HEK293T (cell line): ENCODE measurements around the gene AK5.

Experiments used
- CTCF ChIA-PET: fragments of 350-600 bp; formaldehyde crosslinking; extraction: SDS; loops from one replicate; lab custom pipeline; 2021; ENCODE audit warnings: antibody characterized with exemption, inconsistent platforms; lab: Yijun Ruan, JAX
- POLR2A ChIA-PET: fragments of 350-600 bp; formaldehyde crosslinking; extraction: SDS; loops from one replicate; lab custom pipeline; 2020; ENCODE audit warnings: antibody characterized with exemption, inconsistent platforms; lab: Yijun Ruan, JAX
- DNase-seq: peaks from one replicate; pipeline ENCODE4 v3.0.0; 2012; ENCODE audit warnings: mixed read lengths; ENCODE audit errors: extremely low spot score
- ARNT ChIP-seq: fragments of 450-650 bp; IDR thresholded peaks from 2 replicates; pipeline ENCODE4 v1.6.1; 2017; ENCODE audit warnings: mild to moderate bottlenecking
- BHLHE40 ChIP-seq: fragments of 450-650 bp; IDR thresholded peaks from 2 replicates; pipeline ENCODE4 v1.6.1; 2016; ENCODE audit warnings: mild to moderate bottlenecking, moderate library complexity, borderline replicate concordance
- CTBP1 ChIP-seq: fragments of 450-650 bp; IDR thresholded peaks from 2 replicates; pipeline ENCODE4 v1.6.1; 2016; ENCODE audit warnings: borderline replicate concordance
- ELF4 ChIP-seq: fragments of 450-650 bp; IDR thresholded peaks from 2 replicates; pipeline ENCODE4 v1.6.1; 2017; ENCODE audit warnings: antibody characterized with exemption
- FOXA1 ChIP-seq: fragments of 450-650 bp; IDR thresholded peaks from 2 replicates; pipeline ENCODE4 v1.6.1; 2016; ENCODE audit warnings: mild to moderate bottlenecking
- FOXK2 ChIP-seq: fragments of 450-650 bp; IDR thresholded peaks from 2 replicates; pipeline ENCODE4 v1.6.1; 2016; ENCODE audit warnings: mild to moderate bottlenecking
- FOXM1 ChIP-seq: fragments of 450-650 bp; IDR thresholded peaks from 2 replicates; pipeline ENCODE4 v1.6.1; 2017; ENCODE audit warnings: mild to moderate bottlenecking, borderline replicate concordance
- HDGF ChIP-seq: fragments of 450-650 bp; IDR thresholded peaks from 2 replicates; pipeline ENCODE4 v1.6.1; 2017; ENCODE audit warnings: antibody characterized with exemption, borderline replicate concordance
- L3MBTL2 ChIP-seq: fragments of 450-650 bp; conservative IDR thresholded peaks from 2 replicates; pipeline ENCODE4 v1.6.1; 2016; ENCODE audit warnings: mild to moderate bottlenecking
- LEF1 ChIP-seq: fragments of 450-650 bp; IDR thresholded peaks from 2 replicates; pipeline ENCODE4 v1.6.1; 2017; ENCODE audit warnings: mild to moderate bottlenecking, borderline replicate concordance
- NFRKB ChIP-seq: fragments of 450-650 bp; IDR thresholded peaks from 2 replicates; pipeline ENCODE4 v1.6.1; 2016; ENCODE audit warnings: mild to moderate bottlenecking, moderate library complexity
- SP1 ChIP-seq: fragments of 450-650 bp; IDR thresholded peaks from 2 replicates; pipeline ENCODE4 v1.6.1; 2017
- SUZ12 ChIP-seq: fragments of 450-650 bp; IDR thresholded peaks from 2 replicates; pipeline ENCODE4 v1.6.1; 2016; ENCODE audit warnings: mild to moderate bottlenecking
- TARDBP ChIP-seq: fragments of 450-650 bp; IDR thresholded peaks from 2 replicates; pipeline ENCODE4 v1.6.1; 2016
- ZNF384 ChIP-seq: fragments of 450-650 bp; IDR thresholded peaks from 2 replicates; pipeline ENCODE4 v1.6.1; 2016
- TF ChIP-seq, protein P1 (sequence below): fragments of 450-650 bp; IDR thresholded peaks from 2 replicates; pipeline ENCODE4 v1.6.1; 2016

Gene AK5

DNA sequence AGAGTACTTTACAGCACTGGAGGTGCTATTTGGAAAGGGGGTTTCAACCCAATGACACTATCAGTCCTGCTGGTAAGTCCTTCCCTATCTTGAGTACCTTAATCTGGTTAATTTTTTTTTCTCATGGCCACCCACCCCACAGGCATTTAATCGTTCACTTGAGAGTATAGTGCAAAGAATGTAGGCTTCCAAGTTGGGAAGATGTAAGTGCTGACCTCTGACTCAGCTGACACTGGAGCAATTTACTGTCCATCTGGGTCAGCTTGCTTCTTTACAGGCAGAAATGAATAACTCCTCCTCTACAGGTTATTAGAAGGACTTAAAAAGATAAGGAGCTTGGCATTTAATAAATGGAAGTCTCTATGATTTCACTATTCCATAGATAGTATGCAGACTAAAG, 89.6 kb downstream of the AK5 start:
- POLR2A ChIA-PET = no interaction called here
- no peak for TF ChIP-seq TARDBP
- TF ChIP-seq FOXK2 = no peak
- TF ChIP-seq NFRKB = no peak
- TF ChIP-seq FOXM1 = no peak
- TF ChIP-seq HDGF = no peak
- TF ChIP-seq CTBP1 = no peak
- TF ChIP-seq, protein P1, sequence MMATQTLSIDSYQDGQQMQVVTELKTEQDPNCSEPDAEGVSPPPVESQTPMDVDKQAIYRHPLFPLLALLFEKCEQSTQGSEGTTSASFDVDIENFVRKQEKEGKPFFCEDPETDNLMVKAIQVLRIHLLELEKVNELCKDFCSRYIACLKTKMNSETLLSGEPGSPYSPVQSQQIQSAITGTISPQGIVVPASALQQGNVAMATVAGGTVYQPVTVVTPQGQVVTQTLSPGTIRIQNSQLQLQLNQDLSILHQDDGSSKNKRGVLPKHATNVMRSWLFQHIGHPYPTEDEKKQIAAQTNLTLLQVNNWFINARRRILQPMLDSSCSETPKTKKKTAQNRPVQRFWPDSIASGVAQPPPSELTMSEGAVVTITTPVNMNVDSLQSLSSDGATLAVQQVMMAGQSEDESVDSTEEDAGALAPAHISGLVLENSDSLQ = no peak
- TF ChIP-seq LEF1 = no peak
- no peak for TF ChIP-seq ELF4
- no peak for TF ChIP-seq SUZ12
- TF ChIP-seq SP1 = no peak
- no peak for TF ChIP-seq ARNT
- no peak for TF ChIP-seq ZNF384
- no peak for TF ChIP-seq L3MBTL2
- no peak for TF ChIP-seq BHLHE40
- TF ChIP-seq FOXA1 = no peak
- CTCF ChIA-PET = no interaction called here

GRCh38 chr1:77373702-77374101, 91.9 kb downstream of the AK5 start:
- TF ChIP-seq, protein P1 = no peak
- TF ChIP-seq CTBP1 = no peak
- ChIA-PET POLR2A (no interaction called here), CTCF (no interaction called here)

More for the DNA sequence above, 89.6 kb downstream of the AK5 start:
- no peak for DNase-seq

GRCh38 chr1:77375541-77375940, 93.7 kb downstream of the AK5 start:
- no peak for DNase-seq
- ChIA-PET CTCF (no interaction called here), POLR2A (no interaction called here)
- TF ChIP-seq SUZ12 (no peak), FOXM1 (no peak), ELF4 (no peak), HDGF (no peak)
- TF ChIP-seq, protein P1 = no peak

More at GRCh38 chr1:77373702-77374101, 91.9 kb downstream of the AK5 start:
- DNase-seq = no peak

- TF ChIP-seq SUZ12 = no peak
- TF ChIP-seq CTBP1 = no peak
- TF ChIP-seq BHLHE40 = no peak
- no peak for TF ChIP-seq FOXA1
- TF ChIP-seq SP1 = no peak
- no peak for TF ChIP-seq ARNT
- TF ChIP-seq LEF1 = no peak
- TF ChIP-seq FOXK2 = no peak
- TF ChIP-seq ZNF384 = no peak
- no peak for TF ChIP-seq ELF4
- TF ChIP-seq L3MBTL2 = no peak
- no peak for TF ChIP-seq FOXM1
- TF ChIP-seq TARDBP = no peak
- no peak for TF ChIP-seq HDGF
- TF ChIP-seq NFRKB = no peak
- TF ChIP-seq, protein P1 = no peak
- POLR2A ChIA-PET = no interaction called here
- CTCF ChIA-PET = no interaction called here
- DNase-seq = no peak
Measured at GRCh38 chr1:77375990-77376389, 94.2 kb downstream of the AK5 start.

DNA sequence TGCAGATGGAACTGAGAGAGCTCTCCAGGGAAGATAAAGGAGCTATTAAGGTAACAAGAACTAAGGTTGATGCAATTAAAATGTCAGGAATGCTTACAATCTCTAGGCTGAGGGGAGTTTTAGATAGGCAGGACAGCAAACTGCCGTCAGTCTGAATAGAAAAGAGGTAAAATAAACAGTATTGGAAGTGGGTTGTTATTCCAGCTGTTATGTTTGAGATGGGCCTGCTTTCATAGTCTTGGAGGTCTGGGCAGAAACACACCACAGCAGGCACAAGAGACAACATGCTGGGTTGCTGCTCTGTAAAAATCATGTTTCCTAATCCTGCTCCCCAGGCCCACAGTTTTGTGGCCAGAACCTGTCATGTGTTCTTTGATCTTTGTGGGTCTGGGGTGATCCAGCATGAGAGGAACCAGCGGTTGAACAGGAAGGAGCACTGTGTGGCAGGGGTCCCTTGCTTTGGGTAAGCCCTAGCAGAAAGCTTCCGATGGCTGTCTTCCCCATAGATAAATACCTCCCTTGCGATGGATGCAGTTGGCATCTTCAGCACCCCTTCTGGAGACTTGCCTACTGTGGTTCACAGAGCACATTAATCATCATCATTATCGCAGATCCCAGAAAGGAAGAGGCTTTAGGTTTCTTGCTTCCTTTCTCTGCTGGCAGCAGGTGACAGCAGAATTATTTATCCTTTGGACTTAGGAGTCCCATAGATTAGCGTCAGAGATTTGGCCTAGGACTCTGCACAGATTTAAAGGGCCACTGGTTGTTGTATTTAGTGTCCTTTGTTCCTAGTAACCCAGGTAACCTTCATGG, 97.1 kb downstream of the AK5 start:
- POLR2A ChIA-PET = no interaction called here
- CTCF ChIA-PET = no interaction called here
- no peak for DNase-seq
- TF ChIP-seq ZNF384 (no peak), TARDBP (no peak), NFRKB (no peak)
- TF ChIP-seq, protein P1 = 0 out of 2 replicates have a peak, but pooled peaks have one; percentile 30

DNA sequence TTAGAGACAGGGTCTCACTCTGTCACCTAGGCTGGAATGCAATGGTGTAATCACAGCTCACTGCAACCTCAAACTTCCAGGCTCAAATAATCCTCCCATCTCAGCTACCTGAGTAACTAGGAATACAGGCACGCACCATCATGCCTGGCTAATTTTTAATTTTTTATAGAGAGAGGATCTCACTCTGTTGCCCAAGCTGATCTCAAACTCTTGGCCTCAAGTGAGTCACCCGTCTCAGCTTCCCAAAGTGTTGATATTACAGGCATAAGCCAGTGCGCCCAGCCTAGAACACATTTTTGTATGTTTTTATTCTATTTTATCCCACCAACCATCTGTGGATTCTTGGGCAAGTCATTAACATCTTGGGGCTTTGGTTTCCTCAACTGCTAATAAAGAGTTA, 100.5 kb downstream of the AK5 start:
- no peak for TF ChIP-seq LEF1
- TF ChIP-seq CTBP1 = no peak
- TF ChIP-seq NFRKB = no peak
- TF ChIP-seq HDGF = no peak
- no peak for TF ChIP-seq FOXA1
- TF ChIP-seq ELF4 = no peak
- no peak for TF ChIP-seq TARDBP
- TF ChIP-seq ARNT = no peak
- TF ChIP-seq, protein P1 = no peak
- no peak for TF ChIP-seq BHLHE40
- TF ChIP-seq FOXM1 = no peak
- TF ChIP-seq ZNF384 = no peak
- TF ChIP-seq L3MBTL2 = no peak
- no peak for TF ChIP-seq SUZ12
- no peak for TF ChIP-seq FOXK2
- no peak for DNase-seq
- CTCF ChIA-PET = no interaction called here
- POLR2A ChIA-PET = no interaction called here
